Epithelial cell of proximal tubule (primary cell): ENCODE results near the gene UBL7. TPM values are rescaled to one million over a fixed set of nuclear protein-coding genes. Genes with fewer than 3 reads are reported as not detected.

Source experiments
- DNase-seq: peaks from one replicate; pipeline ENCODE4 v3.0.0-alpha.2; 2011; ENCODE audit warnings: low read depth
- H3K4me3 ChIP-seq: 2 replicates; pipeline ENCODE4 v1.5.1; 2011; ENCODE audit warnings: low read depth, mild to moderate bottlenecking, low read length
- CTCF ChIP-seq: conservative IDR thresholded peaks from 2 replicates; pipeline ENCODE4 v1.5.1; 2012; ENCODE audit warnings: low read depth, mild to moderate bottlenecking, low read length
- total RNA-seq: library from RNA; depleted of rRNA; stranded (reverse); fragments of >200 nt; gene quantifications from 2 replicates; pipeline ENCODE4 v1.2.3, GENCODE V29; 2015

The UBL7 gene
- total RNA-seq, 1 donor from 2014 or later: 57.8 TPM

GRCh38 chr15:74403991-74404563 lies 56.9 kb downstream of the UBL7 start:
- H3K4me3 ChIP-seq: no peak overlapping the region
- no peak for DNase-seq
- no peak for TF ChIP-seq CTCF

- no peak overlapping the region for H3K4me3 ChIP-seq
- no peak for DNase-seq
- TF ChIP-seq CTCF: no peak
Observed at GRCh38 chr15:74403588-74403919, 57.4 kb downstream of the UBL7 start.

GRCh38 chr15:74402873-74403587 lies 57.9 kb downstream of the UBL7 start:
- H3K4me3 ChIP-seq: no peak overlapping the region
- DNase-seq: no peak
- no peak for TF ChIP-seq CTCF

- DNase-seq: no peak
- H3K4me3 ChIP-seq: no peak overlapping the region
- TF ChIP-seq CTCF: no peak
Observed at GRCh38 chr15:74402337-74402841, 58.6 kb downstream of the UBL7 start.

GRCh38 chr15:74400915-74401757 lies 59.8 kb downstream of the UBL7 start:
- no peak overlapping the region for H3K4me3 ChIP-seq
- TF ChIP-seq CTCF: no peak
- no peak for DNase-seq

GRCh38 chr15:74400313-74400860 lies 60.6 kb downstream of the UBL7 start:
- TF ChIP-seq CTCF: no peak
- H3K4me3 ChIP-seq: no peak overlapping the region
- DNase-seq: no peak
